H1 (cell line): ENCODE results near the gene ZBTB20. TPM values are rescaled to one million over a fixed set of nuclear protein-coding genes. Genes with fewer than 3 reads are reported as not detected.

Experiments used
- CTCF ChIA-PET: fragments of 300-600 bp; sonication (Branson Sonifier 250); formaldehyde crosslinking; loops from one replicate; lab custom pipeline; 2021; ENCODE audit not compliant: partially characterized antibody; lab: Charles Lee
- POLR2A ChIA-PET: fragments of 300-600 bp; sonication (Branson Sonifier 250); formaldehyde crosslinking; loops from one replicate; lab custom pipeline; 2021; ENCODE audit warnings: inconsistent platforms; ENCODE audit not compliant: partially characterized antibody; lab: Charles Lee
- DNase-seq, 2 experiments: peaks; one replicate each; pipeline versions ENCODE4 v3.0.0 to v3.0.0-alpha.2; 2010 to 2022; ENCODE audit warnings: low spot score in 2 of 2, low read depth in 1 of 2, mixed read lengths in 1 of 2
- FAIRE-seq: peaks from 2 replicates; lab custom pipeline; 2011; peaks lifted over from hg19 to GRCh38; lab: Jason Lieb, UNC
- H2AFZ ChIP-seq: 2 replicates; pipeline ENCODE4 v1.8.1; 2012; ENCODE audit warnings: low read length, inconsistent platforms
- H2AK5ac ChIP-seq: 2 replicates; pipeline ENCODE4 v1.6.1; 2013; ENCODE audit warnings: low read depth, low read length
- H2BK120ac ChIP-seq: replicated peaks from 2 replicates; pipeline ENCODE3; 2013; ENCODE audit warnings: low read depth, low read length, inconsistent platforms
- H2BK12ac ChIP-seq: 2 replicates; pipeline ENCODE4 v1.6.1; 2013; ENCODE audit warnings: low read depth, low read length
- H2BK15ac ChIP-seq: 2 replicates; pipeline ENCODE4 v1.6.1; 2013; ENCODE audit warnings: low read length
- H2BK20ac ChIP-seq: 2 replicates; pipeline ENCODE4 v1.6.1; 2013; ENCODE audit warnings: low read length
- H2BK5ac ChIP-seq: 2 replicates; pipeline ENCODE4 v1.6.1; 2013; ENCODE audit warnings: low read depth, low read length
- H3K14ac ChIP-seq: 2 replicates; pipeline ENCODE4 v1.6.1; 2013; ENCODE audit warnings: inconsistent platforms; ENCODE audit not compliant: insufficient read length
- H3K18ac ChIP-seq: 2 replicates; pipeline ENCODE4 v1.6.1; 2013; ENCODE audit warnings: low read length; ENCODE audit errors: extremely low read depth
- H3K23ac ChIP-seq: 2 replicates; pipeline ENCODE4 v1.6.1; 2013; ENCODE audit warnings: inconsistent platforms; ENCODE audit not compliant: insufficient read length
- H3K23me2 ChIP-seq: 2 replicates; pipeline ENCODE4 v1.6.1; 2013; ENCODE audit warnings: low read depth, low read length
- H3K27ac ChIP-seq: 2 replicates; pipeline ENCODE4 v1.6.1; 2011; ENCODE audit warnings: low read depth, low read length, inconsistent platforms
- H3K27me3 ChIP-seq, 4 experiments: replicated peaks in 1 of 4; 1 replicate in 1 of 4; 2 replicates in 3 of 4; pipeline versions ENCODE4 v1.6.1 to v1.8.1; 2011 to 2013; ENCODE audit warnings: low read length in 3 of 4, mild to moderate bottlenecking in 3 of 4, inconsistent platforms in 2 of 4, mixed read lengths in 2 of 4, moderate library complexity in 1 of 4; ENCODE audit not compliant: control insufficient read depth in 3 of 4, insufficient read depth in 3 of 4; ENCODE audit errors: extremely low read depth in 1 of 4
- H3K36me3 ChIP-seq, 4 experiments: 2 replicates each; pipeline versions ENCODE4 v1.6.1 to v1.8.1; 2011 to 2013; ENCODE audit warnings: mild to moderate bottlenecking in 4 of 4, low read length in 3 of 4, moderate library complexity in 2 of 4, control low read depth in 1 of 4, inconsistent platforms in 1 of 4; ENCODE audit not compliant: insufficient read depth in 4 of 4, control insufficient read depth in 2 of 4
- H3K4ac ChIP-seq: replicated peaks from 2 replicates; pipeline ENCODE3; 2013; ENCODE audit warnings: low read length, low read depth, mixed read lengths, inconsistent platforms; ENCODE audit not compliant: insufficient read length
- H3K4me1 ChIP-seq, 4 experiments: replicated peaks in 1 of 4; 1 replicate in 1 of 4; 2 replicates in 3 of 4; pipeline versions ENCODE4 v1.6.1 to v1.8.1; 2011 to 2013; ENCODE audit warnings: low read length in 3 of 4, inconsistent platforms in 2 of 4, mixed read lengths in 1 of 4; ENCODE audit not compliant: insufficient read depth in 4 of 4, control insufficient read depth in 3 of 4
- H3K4me2 ChIP-seq, 2 experiments: 2 replicates each; pipeline versions ENCODE4 v1.6.1 to v1.8.1; 2011 to 2013; ENCODE audit warnings: low read depth in 2 of 2, low read length in 2 of 2, control low read depth in 1 of 2, inconsistent platforms in 1 of 2, mild to moderate bottlenecking in 1 of 2; ENCODE audit not compliant: insufficient read depth in 1 of 2
- H3K4me3 ChIP-seq, 4 experiments: fragments of 200-600, 300-600 bp in 1 of 4; sonication (generic), shearing (Covaris generic), sonication (Bioruptor Twin) in 1 of 4; 2 replicates each; pipeline versions ENCODE4 v1.5.1 to v1.8.1; 2011 to 2016; ENCODE audit warnings: low read length in 4 of 4, low read depth in 3 of 4, control low read depth in 2 of 4, inconsistent platforms in 2 of 4, mild to moderate bottlenecking in 2 of 4, mixed read lengths in 1 of 4, moderate library complexity in 1 of 4; ENCODE audit not compliant: insufficient read depth in 2 of 4; ENCODE audit errors: extremely low read depth in 1 of 4
- H3K56ac ChIP-seq: replicated peaks from 2 replicates; pipeline ENCODE3; 2013; ENCODE audit warnings: low read depth, mild to moderate bottlenecking, mixed read lengths, low read length, inconsistent platforms; ENCODE audit not compliant: insufficient read length
- H3K79me1 ChIP-seq: 2 replicates; pipeline ENCODE4 v1.6.1; 2013; ENCODE audit warnings: low read depth, low read length, control low read depth
- H3K79me2 ChIP-seq, 2 experiments: 2 replicates each; pipeline versions ENCODE4 v1.6.1 to v1.8.1; 2012 to 2013; ENCODE audit warnings: low read length in 2 of 2, mild to moderate bottlenecking in 2 of 2, inconsistent platforms in 1 of 2; ENCODE audit not compliant: insufficient read depth in 2 of 2, control insufficient read depth in 1 of 2
- H3K9ac ChIP-seq, 4 experiments: replicated peaks in 1 of 4; 1 replicate in 1 of 4; 2 replicates in 3 of 4; pipeline versions ENCODE4 v1.6.1 to v1.8.1; 2011 to 2013; ENCODE audit warnings: low read depth in 3 of 4, low read length in 3 of 4, control low read depth in 2 of 4, mild to moderate bottlenecking in 2 of 4, moderate library complexity in 2 of 4, inconsistent platforms in 1 of 4; ENCODE audit errors: extremely low read depth in 1 of 4
- H3K9me3 ChIP-seq, 2 experiments: 2 replicates each; pipeline versions ENCODE4 v1.6.1 to v1.8.1; 2012 to 2013; ENCODE audit warnings: mild to moderate bottlenecking in 2 of 2, moderate library complexity in 2 of 2, control low read depth in 1 of 2, inconsistent platforms in 1 of 2, low read depth in 1 of 2, low read length in 1 of 2, mixed read lengths in 1 of 2; ENCODE audit not compliant: insufficient read depth in 2 of 2
- H4K20me1 ChIP-seq, 2 experiments: replicated peaks in 1 of 2; 2 replicates each; pipeline versions ENCODE3 to v1.8.1; 2011 to 2013; ENCODE audit warnings: inconsistent platforms in 2 of 2, low read length in 2 of 2, mild to moderate bottlenecking in 1 of 2; ENCODE audit not compliant: insufficient read depth in 2 of 2, control insufficient read depth in 1 of 2
- H4K5ac ChIP-seq: 2 replicates; pipeline ENCODE4 v1.6.1; 2013; ENCODE audit warnings: low read length, low read depth, mixed read lengths, inconsistent platforms; ENCODE audit not compliant: insufficient read length
- H4K8ac ChIP-seq: 2 replicates; pipeline ENCODE4 v1.8.0; 2013; ENCODE audit warnings: mild to moderate bottlenecking, moderate library complexity, low read length, inconsistent platforms; ENCODE audit not compliant: insufficient read depth; ENCODE audit errors: extremely low read depth
- H4K91ac ChIP-seq: replicated peaks from 2 replicates; pipeline ENCODE3; 2013; ENCODE audit warnings: low read length, mixed read lengths, inconsistent platforms; ENCODE audit not compliant: insufficient read length
- BRCA1 ChIP-seq: IDR thresholded peaks from 2 replicates; pipeline ENCODE4 v1.6.1; 2012; ENCODE audit warnings: low read depth, low read length, improper control_type of control experiment
- CEBPB ChIP-seq: IDR thresholded peaks from 2 replicates; pipeline ENCODE4 v1.6.1; 2012; ENCODE audit warnings: low read depth, low read length
- CHD2 ChIP-seq: IDR thresholded peaks from 2 replicates; pipeline ENCODE4 v1.6.1; 2012; ENCODE audit warnings: low read length, improper control_type of control experiment
- FOSL1 ChIP-seq: IDR thresholded peaks from 2 replicates; pipeline ENCODE4 v1.6.1; 2011; ENCODE audit warnings: mild to moderate bottlenecking, low read depth, low read length, moderate library complexity; ENCODE audit not compliant: insufficient read depth
- NANOG ChIP-seq: IDR thresholded peaks from 2 replicates; pipeline ENCODE4 v1.6.1; 2011; ENCODE audit warnings: low read length, low read depth, mild to moderate bottlenecking, inconsistent platforms; ENCODE audit not compliant: insufficient read depth, poor library complexity, severe bottlenecking
- PHF8 ChIP-seq: fragments of 200-600 bp; sonication (generic); conservative IDR thresholded peaks from 2 replicates; pipeline ENCODE4 v1.7.1; 2012; ENCODE audit warnings: low read depth, mild to moderate bottlenecking, inconsistent platforms, low read length, moderate library complexity
- POLR2A ChIP-seq, 2 experiments: IDR thresholded peaks; 1 replicate in 1 of 2; 2 replicates in 1 of 2; pipeline ENCODE4 v1.6.1; 2011; ENCODE audit warnings: low read depth in 2 of 2, low read length in 2 of 2, mild to moderate bottlenecking in 2 of 2; ENCODE audit errors: control extremely low read depth in 1 of 2
- RXRA ChIP-seq: IDR thresholded peaks from 2 replicates; pipeline ENCODE4 v1.6.1; 2011; ENCODE audit warnings: low read depth, mild to moderate bottlenecking, low read length, moderate library complexity; ENCODE audit not compliant: insufficient read depth
- SIX5 ChIP-seq: IDR thresholded peaks from 2 replicates; pipeline ENCODE4 v1.6.1; 2011; ENCODE audit warnings: mild to moderate bottlenecking, low read depth, low read length
- TAF7 ChIP-seq: optimal IDR thresholded peaks from 2 replicates; pipeline ENCODE3; 2011; ENCODE audit warnings: low read depth, mild to moderate bottlenecking, inconsistent platforms, low read length, moderate library complexity, borderline replicate concordance
- TBP ChIP-seq: IDR thresholded peaks from 2 replicates; pipeline ENCODE4 v1.6.1; 2011; ENCODE audit warnings: low read depth, low read length, improper control_type of control experiment
- TCF12 ChIP-seq: IDR thresholded peaks from 2 replicates; pipeline ENCODE4 v1.6.1; 2011; ENCODE audit warnings: low read depth, mild to moderate bottlenecking, low read length
- WGBS, 2 experiments: shearing (Covaris generic) in 1 of 2; methylation state at CpG; one replicate each; pipeline versions ENCODE4 v1.1.6 to v1.1.7; 2013 to 2015; ENCODE audit warnings: low lambda C conversion rate in 2 of 2, mixed read lengths in 2 of 2, inconsistent platforms in 1 of 2, low coverage in 1 of 2, missing lambda C conversion rate in 1 of 2; ENCODE audit not compliant: insufficient replicate concordance in 2 of 2, insufficient coverage in 1 of 2, insufficient read length in 1 of 2; ENCODE audit errors: extremely low coverage in 1 of 2, missing lambda C conversion rate in 1 of 2; 5-methylcytosine and 5-hydroxymethylcytosine counted together
- polyA plus RNA-seq, 7 experiments: library from polyadenylated mRNA; depleted of rRNA in 3 of 7; stranded (reverse) in 5 of 7; unstranded in 2 of 7; fragments of >200 nt in 5 of 7; fragments of 200-250 nt in 2 of 7; gene quantifications; 1 replicate in 5 of 7; 2 replicates in 1 of 7; 4 replicates in 1 of 7; pipeline versions ENCODE4 v1.2.1 to v1.2.3, GENCODE V29; 2011 to 2013; ENCODE audit warnings: missing spikeins in 2 of 7, mixed read lengths in 2 of 7
- total RNA-seq: library from RNA; stranded (reverse); fragmentation: NEBNext Ultra II Directional; extraction: Animal tissue kit (Norgen Biotek cat#: 25700); gene quantifications from 2 replicates; pipeline ENCODE4 v1.2.1, GENCODE V29; 2021
- TF ChIP-seq, protein P1 (sequence below): IDR thresholded peaks from 2 replicates; pipeline ENCODE4 v1.6.1; 2012; ENCODE audit warnings: inconsistent platforms

ZBTB20 gene
- total and polyA plus RNA-seq, 2 of the 8 experiments (the other 6 are each of a cell fraction or from before 2014, with no cell fraction given): 0.35 to 1.3 TPM

DNA sequence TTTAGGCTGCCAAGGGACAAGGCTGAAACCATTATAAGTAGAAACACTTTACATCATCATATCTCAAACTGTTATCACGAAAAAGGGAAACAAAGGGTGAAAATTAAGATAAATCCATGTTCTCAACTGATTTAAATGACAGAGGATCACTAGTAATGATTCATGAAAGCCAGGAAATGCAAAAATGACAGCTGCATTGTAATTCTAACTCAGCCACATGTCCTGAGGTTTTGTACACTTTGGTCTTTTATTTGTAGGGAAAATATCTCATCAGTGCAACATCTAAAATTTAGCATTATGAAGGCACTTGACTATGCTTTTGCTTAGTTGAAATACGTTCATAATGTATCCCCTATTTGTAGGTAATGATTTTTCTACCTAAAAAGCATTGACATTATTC, 473.6 kb downstream of the ZBTB20 start:
- FAIRE-seq: no peak
- Histone ChIP-seq H2BK12ac (no peak overlapping the region), H4K5ac (no peak overlapping the region), H2BK120ac (no peak overlapping the region), H3K27ac (no peak overlapping the region), H3K79me1 (no peaks in the 10 kb centered on the region), H4K8ac (no peak overlapping the region), H3K23me2 (no peaks in the 10 kb centered on the region), H3K79me2 (no peaks in the 10 kb centered on the region), H3K9ac (no peak overlapping the region), H3K4me2 (no peak overlapping the region; a peak in 1 of 4 replicates), H3K27me3 (no peaks in the 10 kb centered on the region), H2BK20ac (no peak overlapping the region), H4K91ac (no peak overlapping the region), H3K4me1 (peaks cover 0 to 13% (median 5%) of the 10 kb centered on the region in 4 experiments; a peak in 5 of 7 replicates), H2AK5ac (no peak overlapping the region), H2BK5ac (no peak overlapping the region), H4K20me1 (no peaks in the 10 kb centered on the region), H3K14ac (no peak overlapping the region), H3K23ac (no peak overlapping the region)
- POLR2A ChIA-PET: no interaction called here
- WGBS, 2 experiments: 43% methylated on average over 2 of the region's 2 CpGs; no CpG with 5 or more reads in 1 of the 2 experiments
- CTCF ChIA-PET: interaction anchor here (1.3 to 1.4 kb wide), 2 partner anchors 13 to 27 kb away, joined by 3 to 4 read pairs; no protein-coding TSS in a partner anchor
- no peak for DNase-seq
- TF ChIP-seq RXRA: no peak
- TF ChIP-seq CEBPB: no peak
- no peak for TF ChIP-seq PHF8
- TF ChIP-seq POLR2A (IDR thresholded peaks at IDR 0.05; ENCODE audit: control extremely low read depth in 1 of 2, low read depth in 2 of 2, low read length in 2 of 2): no peak
- no peak for TF ChIP-seq NANOG
- no peak for TF ChIP-seq CHD2
- no peak for TF ChIP-seq TAF7
- TF ChIP-seq, protein P1, sequence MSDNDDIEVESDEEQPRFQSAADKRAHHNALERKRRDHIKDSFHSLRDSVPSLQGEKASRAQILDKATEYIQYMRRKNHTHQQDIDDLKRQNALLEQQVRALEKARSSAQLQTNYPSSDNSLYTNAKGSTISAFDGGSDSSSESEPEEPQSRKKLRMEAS: no peak
- TF ChIP-seq BRCA1: no peak
- no peak for TF ChIP-seq SIX5
- TF ChIP-seq TCF12: no peak
- no peak for TF ChIP-seq FOSL1
- no peak for TF ChIP-seq TBP
- TF ChIP-seq, all 59 proteins: peak for 0
- Histone ChIP-seq H2AFZ (no peak overlapping the region), H3K4ac (no peak overlapping the region), H3K9me3 (0 out of 4 replicates have a peak, but pooled peaks cover 0 to 2% of the 10 kb centered on the region in 2 experiments), H3K4me3 (no peak overlapping the region), H3K36me3 (no peaks in the 10 kb centered on the region), H3K18ac (no peak overlapping the region), H3K56ac (no peak overlapping the region), H2BK15ac (no peak overlapping the region)
